Eye (tissue), 1 donor: ENCODE results near the gene RARA.

Experiments
- DNase-seq: peaks from one replicate; pipeline ENCODE4 v3.0.0-alpha.2; 2015

Gene RARA

GRCh38 chr17:40347319-40348135, 38.5 kb downstream of the RARA start:
- peak; percentile 64 for DNase-seq

GRCh38 chr17:40348136-40348504, 39.1 kb downstream of the RARA start:
- DNase-seq = no peak

- no peak for DNase-seq
Observed at GRCh38 chr17:40348562-40349476, 39.8 kb downstream of the RARA start.

- no peak for DNase-seq
Observed at GRCh38 chr17:40349477-40349894, 40.5 kb downstream of the RARA start.

- peak; percentile 98 for DNase-seq
Observed at GRCh38 chr17:40349895-40350688, 41.1 kb downstream of the RARA start.

GRCh38 chr17:40350689-40351358, 41.8 kb downstream of the RARA start:
- peak; percentile 86 for DNase-seq

- DNase-seq = peak; percentile 58
Observed at GRCh38 chr17:40351359-40352236, 42.6 kb downstream of the RARA start.

GRCh38 chr17:40352237-40352778, 43.3 kb downstream of the RARA start:
- no peak for DNase-seq

- no peak for DNase-seq
Observed at GRCh38 chr17:40352779-40353394, 43.9 kb downstream of the RARA start.

- no peak for DNase-seq
Observed at GRCh38 chr17:40354221-40355122, 45.5 kb downstream of the RARA start.

- DNase-seq = peak; percentile 88
Observed at GRCh38 chr17:40355123-40355803, 46.3 kb downstream of the RARA start.

- DNase-seq = no peak
Observed at GRCh38 chr17:40355804-40356758, 47.1 kb downstream of the RARA start.

- peak; percentile 40 for DNase-seq
Observed at GRCh38 chr17:40356990-40357881, 48.3 kb downstream of the RARA start.

GRCh38 chr17:40358323-40359038, 49.5 kb downstream of the RARA start:
- DNase-seq = peak; percentile 96

GRCh38 chr17:40360091-40360490, 51.1 kb downstream of the RARA start:
- no peak for DNase-seq
